GM12878 (cell line): ENCODE results near the gene FHIP1B. TPM values are rescaled to one million over a fixed set of nuclear protein-coding genes. Genes with fewer than 3 reads are reported as not detected.

ENCODE experiments used
- BCL11A ChIP-seq: IDR thresholded peaks from 2 replicates; pipeline ENCODE4 v1.6.1; 2011; ENCODE audit warnings: low read depth, low read length
- BHLHE40 ChIP-seq, 2 experiments: fragments of 450-650 bp in 1 of 2; IDR thresholded peaks; 2 replicates each; pipeline ENCODE4 v1.6.1; 2011 to 2017; ENCODE audit warnings: low read depth in 2 of 2, borderline replicate concordance in 1 of 2, improper control_type of control experiment in 1 of 2, low read length in 1 of 2, mild to moderate bottlenecking in 1 of 2
- BMI1 ChIP-seq: fragments of 450-650 bp; IDR thresholded peaks from 2 replicates; pipeline ENCODE4 v1.6.1; 2016; ENCODE audit warnings: mild to moderate bottlenecking, moderate library complexity, borderline replicate concordance
- CHD2 ChIP-seq: IDR thresholded peaks from 2 replicates; pipeline ENCODE4 v1.6.1; 2011; ENCODE audit warnings: low read depth, low read length, improper control_type of control experiment, borderline replicate concordance
- EP300 ChIP-seq, 2 experiments: fragments of 150-350 bp in 1 of 2; IDR thresholded peaks; 2 replicates each; pipeline ENCODE4 v1.6.1; 2011 to 2012; ENCODE audit warnings: low read depth in 2 of 2, low read length in 2 of 2, borderline replicate concordance in 1 of 2, improper control_type of control experiment in 1 of 2, inconsistent platforms in 1 of 2; ENCODE audit not compliant: control insufficient read depth in 1 of 2
- ESRRA ChIP-seq: IDR thresholded peaks from 2 replicates; pipeline ENCODE4 v1.6.1; 2012; ENCODE audit warnings: mild to moderate bottlenecking, low read length, improper control_type of control experiment
- HDAC2 ChIP-seq: fragments of 200-600 bp; sonication (generic); IDR thresholded peaks from 2 replicates; pipeline ENCODE4 v1.6.1; 2017
- HDGF ChIP-seq: fragments of 450-650 bp; IDR thresholded peaks from 2 replicates; pipeline ENCODE4 v1.6.1; 2016; ENCODE audit warnings: antibody characterized with exemption
- MEF2A ChIP-seq: IDR thresholded peaks from 2 replicates; pipeline ENCODE4 v1.6.1; 2011; ENCODE audit warnings: low read depth, mild to moderate bottlenecking, low read length, moderate library complexity; ENCODE audit not compliant: insufficient read depth
- NFIC ChIP-seq: IDR thresholded peaks from 2 replicates; pipeline ENCODE4 v1.6.1; 2012; ENCODE audit warnings: low read depth, mild to moderate bottlenecking, inconsistent platforms, low read length, moderate library complexity
- NRF1 ChIP-seq: conservative IDR thresholded peaks from 2 replicates; pipeline ENCODE4 v1.6.1; 2011; ENCODE audit warnings: mild to moderate bottlenecking, low read depth, low read length, improper control_type of control experiment
- RUNX3 ChIP-seq: IDR thresholded peaks from 2 replicates; pipeline ENCODE4 v1.6.1; 2012; ENCODE audit warnings: low read length, inconsistent platforms
- SIX5 ChIP-seq: IDR thresholded peaks from 2 replicates; pipeline ENCODE4 v1.6.1; 2011; ENCODE audit warnings: mild to moderate bottlenecking, low read depth, low read length, moderate library complexity; ENCODE audit not compliant: severe bottlenecking
- SMAD1 ChIP-seq: fragments of 450-650 bp; IDR thresholded peaks from 2 replicates; pipeline ENCODE4 v1.6.1; 2018; ENCODE audit warnings: mild to moderate bottlenecking, low read depth; ENCODE audit not compliant: partially characterized antibody
- STAT3 ChIP-seq: IDR thresholded peaks from 2 replicates; pipeline ENCODE4 v1.6.1; 2011; ENCODE audit warnings: low read depth, low read length, improper control_type of control experiment
- SUZ12 ChIP-seq: fragments of 200-600 bp; sonication (generic); IDR thresholded peaks from one replicate; pipeline ENCODE4 v1.6.1; 2018; ENCODE audit warnings: antibody characterized with exemption, mild to moderate bottlenecking; ENCODE audit not compliant: unreplicated experiment
- TBL1XR1 ChIP-seq: IDR thresholded peaks from 2 replicates; pipeline ENCODE4 v1.6.1; 2012; ENCODE audit warnings: low read depth, low read length, improper control_type of control experiment
- USF1 ChIP-seq: IDR thresholded peaks from 2 replicates; pipeline ENCODE4 v1.6.1; 2011; ENCODE audit warnings: borderline replicate concordance, low read depth, mild to moderate bottlenecking, moderate library complexity, mixed read lengths, low read length; ENCODE audit not compliant: insufficient read depth; ENCODE audit errors: extremely low read length
- YY1 ChIP-seq: IDR thresholded peaks from 2 replicates; pipeline ENCODE4 v1.6.1; 2011; ENCODE audit warnings: low read depth, mild to moderate bottlenecking, low read length
- ZNF207 ChIP-seq: fragments of 450-650 bp; IDR thresholded peaks from 2 replicates; pipeline ENCODE4 v1.6.1; 2014; ENCODE audit warnings: antibody characterized with exemption, mild to moderate bottlenecking, borderline replicate concordance
- ZNF217 ChIP-seq: fragments of 450-650 bp; IDR thresholded peaks from 2 replicates; pipeline ENCODE4 v1.6.1; 2017; ENCODE audit warnings: antibody characterized with exemption, mild to moderate bottlenecking
- polyA plus RNA-seq, 11 experiments: library from polyadenylated mRNA; depleted of rRNA in 4 of 11; unstranded in 6 of 11; stranded (reverse) in 5 of 11; fragments of >200 nt; fragmentation: Nextera tagmentation in 4 of 11; fragmentation: Illumina TruSeq in 1 of 11; extraction: Ambion mirVana in 4 of 11; extraction: Trizol in 1 of 11; gene quantifications; 1 replicate in 1 of 11; 2 replicates in 10 of 11; pipeline versions ENCODE4 v1.2.1 to v1.2.3, GENCODE V29; 2011 to 2016; ENCODE audit warnings: inconsistent platforms in 2 of 11, missing spikeins in 2 of 11, low read depth in 1 of 11
- total RNA-seq, 4 experiments: library from RNA; depleted of rRNA in 3 of 4; stranded (reverse); fragments of >200 nt in 3 of 4; fragmentation: Illumina TruSeq in 1 of 4; extraction: Trizol in 1 of 4; gene quantifications; 2 replicates each; pipeline versions ENCODE4 v1.2.1 to v1.2.3, GENCODE V29; 2013 to 2021
- TF ChIP-seq, protein P1 (sequence below): fragments of 450-650 bp; IDR thresholded peaks from 2 replicates; pipeline ENCODE4 v1.6.1; 2018; ENCODE audit warnings: borderline replicate concordance, mild to moderate bottlenecking; ENCODE audit not compliant: partially characterized antibody
- TF ChIP-seq, protein P2 (sequence below): fragments of 450-650 bp; formaldehyde crosslinking; IDR thresholded peaks from 2 replicates; pipeline ENCODE4 v1.4.0; 2022; ENCODE audit warnings: mild to moderate bottlenecking, moderate library complexity

FHIP1B gene
- total and polyA plus RNA-seq, 10 of the 15 experiments (the other 5 are each of a cell fraction or from before 2014, with no cell fraction given), result 0.90 to 28.1 (median 11.1) TPM

DNA sequence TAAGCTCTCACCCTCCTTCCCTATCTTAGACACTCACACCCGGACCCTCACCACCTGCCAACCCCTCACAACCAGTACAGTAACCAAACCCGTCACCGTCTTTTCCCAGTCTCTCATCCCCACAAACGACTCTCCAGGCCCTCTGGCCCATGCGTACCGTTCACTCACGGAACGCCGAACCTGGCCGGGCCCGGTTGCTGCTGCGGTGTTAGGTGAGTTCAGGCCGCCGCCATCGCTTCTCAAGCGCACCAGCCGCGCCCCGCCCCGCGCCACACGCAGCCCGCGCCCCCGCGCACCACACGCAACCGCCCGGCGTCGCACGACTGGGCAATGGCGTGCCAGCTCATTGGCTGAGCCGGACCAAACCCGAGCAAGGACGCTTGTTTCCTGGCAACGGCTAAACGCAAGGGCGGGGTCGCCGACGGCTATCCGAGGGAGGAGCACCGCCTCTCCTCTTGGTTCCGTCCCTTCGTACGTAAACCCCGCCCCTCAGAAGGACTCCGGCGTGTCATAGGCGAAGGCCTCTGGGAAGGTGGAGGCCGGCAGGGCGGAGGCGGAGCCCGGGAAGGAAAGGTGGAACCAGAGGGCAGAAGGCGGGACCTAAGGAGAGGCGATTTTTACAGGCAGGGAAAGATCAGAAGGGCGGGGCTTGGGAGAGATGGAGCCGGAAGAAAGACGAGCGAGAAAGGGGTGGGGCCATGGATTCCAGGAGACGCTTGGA lies at the start of gene FHIP1B (continued):
- no peak for TF ChIP-seq USF1
- peak; percentile 82; the same call in 1 of the 2 replicates for TF ChIP-seq ZNF207
- TF ChIP-seq, protein P1, sequence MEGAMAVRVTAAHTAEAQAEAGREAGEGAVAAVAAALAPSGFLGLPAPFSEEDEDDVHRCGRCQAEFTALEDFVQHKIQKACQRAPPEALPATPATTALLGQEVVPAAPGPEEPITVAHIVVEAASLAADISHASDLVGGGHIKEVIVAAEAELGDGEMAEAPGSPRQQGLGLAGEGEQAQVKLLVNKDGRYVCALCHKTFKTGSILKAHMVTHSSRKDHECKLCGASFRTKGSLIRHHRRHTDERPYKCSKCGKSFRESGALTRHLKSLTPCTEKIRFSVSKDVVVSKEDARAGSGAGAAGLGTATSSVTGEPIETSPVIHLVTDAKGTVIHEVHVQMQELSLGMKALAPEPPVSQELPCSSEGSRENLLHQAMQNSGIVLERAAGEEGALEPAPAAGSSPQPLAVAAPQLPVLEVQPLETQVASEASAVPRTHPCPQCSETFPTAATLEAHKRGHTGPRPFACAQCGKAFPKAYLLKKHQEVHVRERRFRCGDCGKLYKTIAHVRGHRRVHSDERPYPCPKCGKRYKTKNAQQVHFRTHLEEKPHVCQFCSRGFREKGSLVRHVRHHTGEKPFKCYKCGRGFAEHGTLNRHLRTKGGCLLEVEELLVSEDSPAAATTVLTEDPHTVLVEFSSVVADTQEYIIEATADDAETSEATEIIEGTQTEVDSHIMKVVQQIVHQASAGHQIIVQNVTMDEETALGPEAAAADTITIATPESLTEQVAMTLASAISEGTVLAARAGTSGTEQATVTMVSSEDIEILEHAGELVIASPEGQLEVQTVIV, result peak; percentile 44
- TF ChIP-seq RUNX3, result peak; percentile 42; the same call in 1 of the 2 replicates
- no peak for TF ChIP-seq STAT3
- TF ChIP-seq SUZ12, result no peak
- no peak for TF ChIP-seq HDAC2
- no peak for TF ChIP-seq EP300 (IDR thresholded peaks at IDR 0.05; ENCODE audit: borderline replicate concordance in 1 of 2, control insufficient read depth in 1 of 2, low read depth in 2 of 2, low read length in 2 of 2)
- peak; percentile 72; the same call in 1 of the 2 replicates for TF ChIP-seq BMI1
- TF ChIP-seq NFIC, result no peak
- peak; percentile 24 for TF ChIP-seq SIX5
- no peak for TF ChIP-seq ESRRA
- TF ChIP-seq ZNF217, result no peak
- TF ChIP-seq, protein P2, sequence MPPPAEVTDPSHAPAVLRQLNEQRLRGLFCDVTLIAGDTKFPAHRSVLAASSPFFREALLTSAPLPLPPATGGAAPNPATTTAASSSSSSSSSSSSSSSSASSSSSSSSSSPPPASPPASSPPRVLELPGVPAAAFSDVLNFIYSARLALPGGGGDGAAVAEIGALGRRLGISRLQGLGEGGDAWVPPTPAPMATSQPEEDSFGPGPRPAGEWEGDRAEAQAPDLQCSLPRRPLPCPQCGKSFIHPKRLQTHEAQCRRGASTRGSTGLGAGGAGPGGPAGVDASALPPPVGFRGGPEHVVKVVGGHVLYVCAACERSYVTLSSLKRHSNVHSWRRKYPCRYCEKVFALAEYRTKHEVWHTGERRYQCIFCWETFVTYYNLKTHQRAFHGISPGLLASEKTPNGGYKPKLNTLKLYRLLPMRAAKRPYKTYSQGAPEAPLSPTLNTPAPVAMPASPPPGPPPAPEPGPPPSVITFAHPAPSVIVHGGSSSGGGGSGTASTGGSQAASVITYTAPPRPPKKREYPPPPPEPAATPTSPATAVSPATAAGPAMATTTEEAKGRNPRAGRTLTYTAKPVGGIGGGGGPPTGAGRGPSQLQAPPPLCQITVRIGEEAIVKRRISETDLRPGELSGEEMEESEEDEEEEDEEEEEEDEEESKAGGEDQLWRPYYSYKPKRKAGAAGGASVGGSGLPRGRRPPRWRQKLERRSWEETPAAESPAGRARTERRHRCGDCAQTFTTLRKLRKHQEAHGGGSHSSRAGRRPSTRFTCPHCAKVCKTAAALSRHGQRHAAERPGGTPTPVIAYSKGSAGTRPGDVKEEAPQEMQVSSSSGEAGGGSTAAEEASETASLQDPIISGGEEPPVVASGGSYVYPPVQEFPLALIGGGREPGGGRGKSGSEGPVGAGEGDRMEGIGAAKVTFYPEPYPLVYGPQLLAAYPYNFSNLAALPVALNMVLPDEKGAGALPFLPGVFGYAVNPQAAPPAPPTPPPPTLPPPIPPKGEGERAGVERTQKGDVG, result no peak
- TF ChIP-seq YY1, result peak; percentile 92
- 0 out of 2 replicates have a peak, but pooled peaks have one; percentile 14 for TF ChIP-seq MEF2A
- TF ChIP-seq NRF1, result peak; percentile 51
- TF ChIP-seq BHLHE40 (IDR thresholded peaks at IDR 0.05; ENCODE audit: borderline replicate concordance in 1 of 2, low read depth in 2 of 2, low read length in 1 of 2), result peak; percentile 29 to 81; a peak in 3 of 4 replicates
- peak; percentile 70; the same call in 1 of the 2 replicates for TF ChIP-seq CHD2
- TF ChIP-seq SMAD1, result peak; percentile 30
- no peak for TF ChIP-seq BCL11A
- no peak for TF ChIP-seq TBL1XR1
- peak; percentile 100 for TF ChIP-seq HDGF
